ENCODE measurements around the gene STPG3.
"Not testable (repeated sequence)": the region's sequence is repeated elsewhere in the genome, so short reads cannot be mapped to it uniquely, and the experiment has no call there.

The STPG3 gene

DNA sequence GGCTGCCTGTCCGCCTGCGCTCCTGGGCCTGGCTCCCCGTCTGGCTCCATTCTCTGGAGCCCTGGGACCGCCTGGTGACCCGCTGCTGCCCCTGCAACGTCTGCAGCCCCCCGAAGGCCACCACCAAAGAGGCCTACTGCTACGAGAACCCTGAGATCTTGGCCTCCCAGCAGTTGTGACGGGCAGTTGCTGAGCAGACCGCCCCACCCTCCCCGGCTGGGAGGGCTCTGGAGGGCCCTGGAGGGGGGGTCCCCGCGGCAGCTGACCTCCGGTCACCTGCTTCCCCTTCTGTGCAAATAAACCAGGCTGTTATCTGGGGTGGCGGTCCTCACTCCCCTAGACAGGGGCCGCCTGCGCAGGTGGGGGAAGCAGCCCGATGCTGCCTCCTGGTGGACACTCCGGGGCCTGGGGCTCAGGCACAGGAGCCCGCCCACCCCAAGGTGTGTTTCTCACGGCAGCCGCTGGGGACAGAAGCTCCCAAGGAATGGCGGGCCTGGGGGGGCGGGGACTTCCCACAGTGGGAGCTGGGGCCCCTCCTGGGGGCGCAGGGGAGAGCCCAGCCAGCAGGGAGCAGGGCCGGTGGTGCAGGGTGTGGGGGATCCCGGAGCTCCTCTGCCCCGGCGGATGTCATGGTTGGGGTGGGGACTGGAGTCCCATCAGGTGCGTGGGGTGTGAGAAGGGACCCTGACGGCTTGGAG lies 14.7 kb upstream of the STPG3 start:
- DNase-seq (ENCODE audit: low read depth): peak; percentile 62
- H3K4me3 ChIP-seq (ENCODE audit: low read length): no peak overlapping the region
- TF ChIP-seq, protein P1, sequence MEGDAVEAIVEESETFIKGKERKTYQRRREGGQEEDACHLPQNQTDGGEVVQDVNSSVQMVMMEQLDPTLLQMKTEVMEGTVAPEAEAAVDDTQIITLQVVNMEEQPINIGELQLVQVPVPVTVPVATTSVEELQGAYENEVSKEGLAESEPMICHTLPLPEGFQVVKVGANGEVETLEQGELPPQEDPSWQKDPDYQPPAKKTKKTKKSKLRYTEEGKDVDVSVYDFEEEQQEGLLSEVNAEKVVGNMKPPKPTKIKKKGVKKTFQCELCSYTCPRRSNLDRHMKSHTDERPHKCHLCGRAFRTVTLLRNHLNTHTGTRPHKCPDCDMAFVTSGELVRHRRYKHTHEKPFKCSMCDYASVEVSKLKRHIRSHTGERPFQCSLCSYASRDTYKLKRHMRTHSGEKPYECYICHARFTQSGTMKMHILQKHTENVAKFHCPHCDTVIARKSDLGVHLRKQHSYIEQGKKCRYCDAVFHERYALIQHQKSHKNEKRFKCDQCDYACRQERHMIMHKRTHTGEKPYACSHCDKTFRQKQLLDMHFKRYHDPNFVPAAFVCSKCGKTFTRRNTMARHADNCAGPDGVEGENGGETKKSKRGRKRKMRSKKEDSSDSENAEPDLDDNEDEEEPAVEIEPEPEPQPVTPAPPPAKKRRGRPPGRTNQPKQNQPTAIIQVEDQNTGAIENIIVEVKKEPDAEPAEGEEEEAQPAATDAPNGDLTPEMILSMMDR (conservative IDR thresholded peaks at IDR 0.05; ENCODE audit: low read length): peak; percentile 74

GRCh38 chr9:137236936-137237421 lies 14.1 kb upstream of the STPG3 start:
- TF ChIP-seq, protein P1 (conservative IDR thresholded peaks at IDR 0.05; ENCODE audit: low read length): no peak
- DNase-seq (ENCODE audit: low read depth): no peak
- no peak overlapping the region for H3K4me3 ChIP-seq (ENCODE audit: low read length)

DNA sequence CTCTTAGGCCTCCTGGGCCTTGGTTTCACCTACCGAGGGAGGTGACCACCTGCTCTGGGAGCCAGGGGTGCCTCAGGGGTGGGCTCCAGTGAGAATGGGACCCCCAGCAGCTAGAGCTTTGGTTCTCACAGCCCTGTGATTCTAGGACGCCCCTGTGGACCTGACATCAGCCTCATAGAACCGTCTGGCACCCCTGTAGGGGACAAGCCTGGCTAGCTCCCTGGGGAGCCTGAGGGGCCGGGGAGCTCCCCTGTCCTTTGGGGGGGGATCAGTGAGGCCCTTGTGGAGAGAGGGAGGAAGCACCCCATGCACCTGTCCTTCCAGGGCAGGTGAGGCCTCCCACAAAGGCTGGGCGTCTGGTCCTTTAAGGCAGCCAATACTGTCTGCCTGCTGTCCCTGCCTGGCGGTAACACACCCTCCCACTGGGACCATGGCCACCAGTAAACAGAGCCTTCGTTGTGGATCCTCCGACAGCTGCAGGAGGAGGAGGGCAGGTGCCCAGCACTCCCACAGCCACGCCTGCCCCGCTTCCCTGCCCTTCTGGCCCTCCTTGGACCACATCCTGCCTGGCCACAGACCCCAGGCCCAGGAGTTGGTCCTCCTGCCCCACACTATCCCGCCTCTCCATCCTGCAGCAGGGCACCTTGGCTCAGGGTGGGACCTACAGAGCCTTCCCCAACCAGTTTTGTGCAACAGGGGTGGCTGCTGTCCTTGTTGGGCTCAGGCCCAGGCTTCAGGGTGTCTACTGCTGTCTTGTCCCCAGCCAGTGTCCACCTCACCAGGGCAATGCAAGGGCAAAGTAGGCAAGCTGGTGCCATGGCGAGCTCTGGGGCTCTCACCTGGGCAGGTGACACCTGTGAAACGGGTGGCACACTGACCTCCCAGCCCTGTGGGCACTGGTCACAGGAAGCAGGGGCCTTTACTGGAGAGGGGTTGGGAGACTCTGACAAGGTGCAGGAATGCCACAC lies 13.0 kb upstream of the STPG3 start:
- H3K4me3 ChIP-seq (ENCODE audit: low read length): no peak overlapping the region
- TF ChIP-seq, protein P1 (conservative IDR thresholded peaks at IDR 0.05; ENCODE audit: low read length): no peak
- no peak for DNase-seq (ENCODE audit: low read depth)

- peak overlapping the region; percentile 68 for H3K4me3 ChIP-seq (ENCODE audit: low read length)
- not testable (repeated sequence) for DNase-seq (ENCODE audit: low read depth)
Observed at GRCh38 chr9:137239541-137240200, 11.4 kb upstream of the STPG3 start.

GRCh38 chr9:137240318-137240840 lies 10.7 kb upstream of the STPG3 start:
- DNase-seq (ENCODE audit: low read depth): peak; percentile 79
- peak overlapping the region; percentile 68 for H3K4me3 ChIP-seq (ENCODE audit: low read length)
- TF ChIP-seq, protein P1 (conservative IDR thresholded peaks at IDR 0.05; ENCODE audit: low read length): no peak

- TF ChIP-seq, protein P1 (conservative IDR thresholded peaks at IDR 0.05; ENCODE audit: low read length): no peak
- H3K4me3 ChIP-seq (ENCODE audit: low read length): peak within 1 kb of the TSS; percentile 76
- peak; percentile 100 for DNase-seq (ENCODE audit: low read depth)
Observed at GRCh38 chr9:137240841-137241489, 10.1 kb upstream of the STPG3 start, which contains the start of gene TUBB4B. TSS of gene TUBB4B (plus strand) at chr9:137241287. CDS start at chr9:137241361, 74 bp downstream.

All from AG10803 (cell line).